Measurements from ENCODE around the gene CARD11.
"Not testable (repeated sequence)": the region's sequence is repeated elsewhere in the genome, so short reads cannot be mapped to it uniquely, and the experiment has no call there.

CARD11 gene

DNA sequence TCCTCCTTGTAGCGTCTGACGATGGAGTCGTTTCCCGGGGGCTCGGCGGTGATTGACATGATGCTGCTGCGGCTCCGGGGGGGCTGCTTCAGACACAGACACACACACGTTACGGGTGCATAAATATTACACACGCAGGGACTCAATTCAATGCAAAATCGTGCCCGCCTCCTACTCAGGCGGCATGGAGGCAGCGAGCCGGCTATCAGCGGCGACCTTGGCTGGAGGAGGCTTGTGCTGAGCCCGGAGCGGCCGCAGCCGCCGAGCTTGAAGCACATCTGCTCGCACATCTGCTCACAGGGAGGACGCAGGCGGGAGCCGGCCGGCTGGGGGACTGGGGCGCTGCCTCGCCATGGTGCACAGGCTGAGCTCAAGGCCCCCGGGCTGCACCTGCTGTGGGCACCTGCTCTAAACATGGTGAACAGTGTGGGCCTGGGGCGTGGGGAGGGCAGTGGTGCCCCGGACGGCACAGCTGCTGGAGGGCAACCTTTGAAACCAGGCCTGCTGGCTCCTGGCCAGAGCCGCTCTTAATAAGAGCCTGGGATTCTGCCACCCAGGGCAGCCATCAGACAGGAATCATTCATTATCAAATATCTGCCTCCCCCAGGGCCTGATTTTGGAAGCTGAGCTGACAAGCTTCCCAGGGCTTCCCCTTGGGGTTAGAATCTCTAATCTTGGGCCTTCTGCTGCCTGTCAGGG lies 114.9 kb downstream of the CARD11 start:
- DNase-seq (ENCODE audit: low read depth in 4 of 4, low spot score in 1 of 4), result no peak

DNA sequence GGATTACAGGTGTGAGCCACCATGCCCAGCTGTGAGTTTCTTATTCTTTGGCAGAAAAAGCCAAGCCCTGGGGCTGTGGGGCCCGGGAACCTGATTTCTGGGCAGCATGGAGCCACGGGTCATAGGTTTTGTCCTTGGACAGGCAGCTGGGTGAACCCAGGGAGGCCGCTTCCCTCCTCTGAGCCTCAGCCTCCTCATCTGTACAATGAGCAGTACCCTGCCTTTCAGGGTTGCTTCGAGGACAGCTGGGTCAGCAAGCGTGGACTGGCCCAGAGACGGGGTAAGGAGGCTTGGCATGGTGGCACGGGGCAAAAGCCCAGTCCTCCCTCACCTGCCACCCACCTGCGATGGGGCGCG lies 115.4 kb downstream of the CARD11 start:
- DNase-seq (ENCODE audit: low read depth in 4 of 4, low spot score in 1 of 4), result no peak

- DNase-seq (ENCODE audit: low read depth in 4 of 4, low spot score in 1 of 4), result no peak
These were observed 116.1 kb downstream of the CARD11 start for GRCh38 chr7:2927592-2927991.

- no peak for DNase-seq (ENCODE audit: low read depth in 4 of 4, low spot score in 1 of 4)
These were observed 116.7 kb downstream of the CARD11 start for GRCh38 chr7:2926896-2927405.

DNA sequence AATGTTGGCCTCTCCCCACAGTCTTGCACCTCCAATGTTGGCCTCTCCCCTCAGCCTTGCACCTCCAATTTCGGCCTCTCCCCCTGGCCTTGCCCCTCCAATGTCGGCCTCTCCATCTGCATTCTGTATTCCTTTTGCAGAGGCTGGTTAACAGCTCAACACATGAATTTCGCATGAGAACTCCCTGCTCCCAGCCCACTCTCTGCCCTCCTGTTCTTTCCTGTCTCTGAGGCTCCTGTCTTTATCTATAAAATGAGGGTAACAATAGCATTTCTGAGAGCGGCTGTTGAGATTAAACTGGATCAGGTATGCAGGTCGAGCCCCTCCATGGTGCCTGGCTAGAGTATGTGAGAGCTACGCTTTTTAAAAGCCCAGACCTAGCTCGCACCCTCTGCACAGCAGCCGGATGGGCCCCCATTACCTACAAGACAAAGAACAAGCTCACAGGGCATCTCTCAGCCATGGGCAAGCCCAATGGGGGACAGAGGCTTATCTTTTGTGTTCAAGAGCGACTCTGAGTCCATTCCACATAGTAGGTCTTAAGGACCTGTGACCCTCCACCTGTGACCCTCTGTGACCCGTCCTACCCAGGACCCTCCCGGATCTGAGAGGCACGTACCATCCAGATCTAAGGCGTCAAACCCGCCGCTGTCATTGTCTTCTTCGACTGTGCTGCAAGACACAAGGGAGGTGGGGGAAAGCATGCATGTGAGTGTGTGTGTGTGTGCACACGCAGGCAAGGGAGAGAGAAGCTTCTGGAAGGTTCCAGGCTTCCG lies 117.4 kb downstream of the CARD11 start:
- no peak for DNase-seq (ENCODE audit: low read depth in 4 of 4, low spot score in 1 of 4)

- DNase-seq (ENCODE audit: low read depth in 4 of 4, low spot score in 1 of 4), result no peak
These were observed 118.5 kb downstream of the CARD11 start for GRCh38 chr7:2924866-2925840.

DNA sequence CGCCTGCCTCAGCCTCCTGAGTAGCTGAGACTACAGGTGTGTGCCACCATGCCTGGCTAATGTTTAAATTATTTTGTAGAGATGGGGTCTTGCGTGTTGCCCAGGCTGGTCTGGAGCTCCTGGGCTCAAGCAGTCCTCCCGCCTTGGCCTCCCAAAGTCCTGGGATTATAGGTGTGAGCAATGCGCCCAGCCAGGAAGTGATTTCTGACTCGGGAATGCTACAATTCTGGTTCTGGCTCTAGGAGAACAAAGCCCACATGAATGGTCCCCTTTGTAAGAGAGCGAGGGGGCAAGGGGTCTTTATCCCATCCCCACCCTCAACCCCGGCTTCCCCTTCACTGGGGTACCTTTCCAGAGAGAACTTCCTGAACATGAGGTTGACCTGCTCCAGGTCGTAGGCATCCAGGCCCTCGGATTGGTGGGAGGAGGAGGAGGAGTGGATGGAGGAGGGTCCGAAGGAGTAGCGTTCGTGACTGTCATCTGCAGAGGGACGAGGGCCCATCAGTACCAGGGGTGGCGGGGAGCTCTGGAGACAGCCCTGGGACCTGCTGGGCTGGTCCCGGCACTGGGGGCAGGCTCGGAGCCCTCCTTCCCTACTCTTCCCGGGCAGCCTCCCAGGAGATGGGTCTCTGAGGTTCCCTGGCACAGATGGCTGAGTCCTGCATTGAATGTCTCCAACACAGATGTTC lies 119.6 kb downstream of the CARD11 start:
- no peak for DNase-seq (ENCODE audit: low read depth in 4 of 4, low spot score in 1 of 4)

DNA sequence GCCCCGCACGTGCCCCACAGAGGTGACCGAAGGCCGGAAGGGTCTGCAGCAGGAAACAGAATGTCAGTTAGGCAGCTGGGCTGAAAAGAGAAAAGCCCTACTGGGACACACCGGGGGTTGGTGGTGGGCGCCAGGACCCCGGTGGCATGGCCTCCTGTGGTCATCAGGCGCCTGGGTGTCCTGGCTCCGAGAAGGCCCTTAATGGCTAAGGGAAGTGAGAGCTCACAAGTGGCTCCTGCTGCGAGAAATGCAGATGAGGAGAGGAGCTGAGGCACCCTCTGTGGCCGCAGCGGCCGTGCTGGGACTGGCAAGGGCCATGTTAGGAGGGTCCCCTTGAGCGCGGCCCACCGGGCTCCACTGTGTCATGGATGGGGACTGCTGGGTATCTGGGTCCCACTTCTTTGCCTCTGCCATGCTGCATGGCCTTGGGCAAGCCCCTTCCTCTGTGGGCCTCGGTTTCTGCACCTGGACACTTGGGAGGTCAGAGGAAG lies 120.3 kb downstream of the CARD11 start:
- no peak for DNase-seq (ENCODE audit: low read depth in 4 of 4, low spot score in 1 of 4)

- DNase-seq (ENCODE audit: low read depth in 4 of 4, low spot score in 1 of 4), result no peak
These were observed 120.8 kb downstream of the CARD11 start for GRCh38 chr7:2922866-2923265.

DNA sequence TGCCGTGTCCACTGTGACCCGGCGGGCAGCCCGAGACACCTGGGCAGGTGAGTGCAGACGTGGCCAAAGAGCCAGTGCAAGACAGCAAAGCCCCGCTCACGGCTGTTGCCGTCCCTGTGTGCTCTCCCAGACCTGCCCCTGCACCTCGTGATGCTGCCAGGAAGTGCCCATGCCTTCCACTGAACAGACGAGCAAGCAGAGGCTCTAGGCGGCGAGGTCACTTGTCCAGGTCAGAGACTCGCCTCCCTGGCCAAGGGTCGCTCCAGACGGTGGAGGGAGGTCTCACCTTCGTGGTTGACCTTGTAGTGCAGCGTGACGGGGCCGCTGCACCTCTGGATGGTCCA lies 121.3 kb downstream of the CARD11 start:
- DNase-seq (ENCODE audit: low read depth in 4 of 4, low spot score in 1 of 4), result no peak

- no peak for DNase-seq (ENCODE audit: low read depth in 4 of 4, low spot score in 1 of 4)
These were observed 121.9 kb downstream of the CARD11 start for GRCh38 chr7:2921653-2922347.

GRCh38 chr7:2920956-2921652 lies 122.6 kb downstream of the CARD11 start:
- no peak for DNase-seq (ENCODE audit: low read depth in 4 of 4, low spot score in 1 of 4)

- not testable (repeated sequence) for DNase-seq (ENCODE audit: low read depth in 4 of 4, low spot score in 1 of 4)
These were observed 123.2 kb downstream of the CARD11 start for GRCh38 chr7:2920480-2920879.

DNA sequence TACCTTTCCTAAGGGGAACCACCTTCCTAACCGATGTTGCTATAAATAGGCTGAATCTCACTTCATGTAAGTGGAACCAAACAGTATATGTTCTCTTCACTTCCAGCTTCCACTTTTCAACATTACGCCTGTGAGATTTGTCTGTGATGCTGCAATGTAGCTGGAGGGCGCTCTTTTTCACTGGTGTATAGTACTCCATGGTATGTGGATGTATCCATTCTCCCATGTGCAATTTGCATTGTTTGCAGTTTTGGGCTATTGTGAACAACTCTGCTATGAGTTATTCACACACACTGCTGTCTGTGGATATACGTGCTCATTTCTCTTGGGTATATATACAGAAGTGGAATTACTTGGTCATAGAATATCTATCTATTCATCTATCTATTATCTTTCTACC lies 123.6 kb downstream of the CARD11 start:
- DNase-seq (ENCODE audit: low read depth in 4 of 4, low spot score in 1 of 4), result no peak

GRCh38 chr7:2919256-2919655 lies 124.4 kb downstream of the CARD11 start:
- no peak for DNase-seq (ENCODE audit: low read depth in 4 of 4, low spot score in 1 of 4)

GRCh38 chr7:2918406-2918805 lies 125.3 kb downstream of the CARD11 start:
- no peak for DNase-seq (ENCODE audit: low read depth in 4 of 4, low spot score in 1 of 4)

GRCh38 chr7:2915023-2915422 lies 128.6 kb downstream of the CARD11 start:
- DNase-seq (ENCODE audit: low read depth in 4 of 4, low spot score in 1 of 4), result no peak

DNA sequence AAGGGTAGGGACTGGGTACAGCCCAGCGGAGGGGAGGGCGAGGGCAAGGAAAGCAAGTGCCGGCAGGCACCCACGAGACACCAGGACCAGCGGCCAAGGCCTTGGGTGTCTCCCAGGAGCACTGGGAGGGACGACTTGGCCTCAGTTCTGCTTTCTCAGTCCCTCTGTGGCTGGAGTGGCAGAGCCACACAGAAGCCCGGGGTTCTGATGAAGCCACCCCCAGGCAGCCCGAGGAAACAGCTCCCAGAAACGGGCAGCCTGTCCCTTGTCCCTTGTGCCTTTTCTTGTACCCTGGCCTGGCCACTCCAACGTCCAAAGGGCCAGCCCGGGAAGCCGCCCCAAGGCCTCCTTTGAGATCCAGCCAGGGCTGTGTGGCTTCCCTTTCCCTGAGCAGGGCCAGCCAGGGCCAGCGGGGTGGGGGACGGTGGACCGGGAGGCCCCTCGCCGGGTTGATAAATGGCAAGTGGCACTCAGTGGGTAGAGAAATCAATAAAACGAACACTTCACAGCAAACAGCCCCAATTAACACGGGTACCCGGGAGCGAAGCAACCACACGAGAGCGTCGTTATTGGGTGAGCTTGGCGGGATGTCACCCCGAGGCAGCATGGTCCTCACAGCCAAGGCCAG lies 129.8 kb downstream of the CARD11 start:
- DNase-seq (ENCODE audit: low read depth in 4 of 4, low spot score in 1 of 4), result no peak
